ENCODE results near the gene SHISA2.
"Not testable (repeated sequence)": the region's sequence is repeated elsewhere in the genome, so short reads cannot be mapped to it uniquely, and the experiment has no call there.

The SHISA2 gene

GRCh38 chr13:26051657-26052311, at the start of gene SHISA2:
Gene SHISA2 (minus strand): TSS chr13:26052016. CDS start chr13:26050975, 1,041 bp downstream.
- peak; percentile 48 for DNase-seq

- no peak for DNase-seq
Observed at GRCh38 chr13:26095846-26096610, 44.2 kb upstream of the SHISA2 start.

GRCh38 chr13:26095338-26095737, 43.5 kb upstream of the SHISA2 start:
- no peak for DNase-seq

- DNase-seq = not testable (repeated sequence)
Observed at GRCh38 chr13:26076821-26077220, 25.0 kb upstream of the SHISA2 start.

- no peak for DNase-seq
Observed at GRCh38 chr13:26075498-26075897, 23.7 kb upstream of the SHISA2 start.

GRCh38 chr13:26074706-26075105, 22.9 kb upstream of the SHISA2 start:
- DNase-seq = no peak

- DNase-seq = not testable (repeated sequence)
Observed at GRCh38 chr13:26072335-26072734, 20.5 kb upstream of the SHISA2 start.

- DNase-seq = no peak
Observed at GRCh38 chr13:26071691-26072090, 19.9 kb upstream of the SHISA2 start.

GRCh38 chr13:26069642-26070041, 17.8 kb upstream of the SHISA2 start:
- DNase-seq = not testable (repeated sequence)

- not testable (repeated sequence) for DNase-seq
Observed at GRCh38 chr13:26068372-26068771, 16.6 kb upstream of the SHISA2 start.

GRCh38 chr13:26067601-26068000, 15.8 kb upstream of the SHISA2 start:
- DNase-seq = no peak

- not testable (repeated sequence) for DNase-seq
Observed at GRCh38 chr13:26066492-26066891, 14.7 kb upstream of the SHISA2 start.

- peak; percentile 42 for DNase-seq
Observed at GRCh38 chr13:26062853-26063444, 11.1 kb upstream of the SHISA2 start.

GRCh38 chr13:26061947-26062346, 10.1 kb upstream of the SHISA2 start:
- no peak for DNase-seq

GRCh38 chr13:26061256-26061655, 9.4 kb upstream of the SHISA2 start:
- no peak for DNase-seq

GRCh38 chr13:26060357-26060756, 8.5 kb upstream of the SHISA2 start:
- no peak for DNase-seq

- DNase-seq = no peak
Observed at GRCh38 chr13:26058704-26059103, 6.9 kb upstream of the SHISA2 start.

- DNase-seq = no peak
Observed at GRCh38 chr13:26054896-26055295, 3.1 kb upstream of the SHISA2 start.

GRCh38 chr13:26053418-26053980, 1.7 kb upstream of the SHISA2 start:
- DNase-seq = no peak

GRCh38 chr13:26052337-26052736, 521 bp upstream of the SHISA2 start:
- DNase-seq = no peak

- DNase-seq = no peak
Observed at GRCh38 chr13:26051231-26051656, 572 bp downstream of the SHISA2 start.

GRCh38 chr13:26050568-26051230, 1.1 kb downstream of the SHISA2 start:
- peak; percentile 8 for DNase-seq

- peak; percentile 26 for DNase-seq
Observed at GRCh38 chr13:26048741-26049140, 3.1 kb downstream of the SHISA2 start.

All from RPMI8226 (cell line).